Calu3 (cell line): ENCODE data around the gene PRR16. TPM values are rescaled to one million over a fixed set of nuclear protein-coding genes. Genes with fewer than 3 reads are reported as not detected.

ENCODE experiments used
- BruUV-seq: library from RNA; stranded (reverse); fragments of 400-500 nt; replicated peaks from 2 replicates; lab custom pipeline; 2021; lab: Mats Ljungman, UMichigan
- CTCF ChIA-PET: fragments of 300-600 bp; sonication (Branson Sonifier 250); formaldehyde crosslinking; loops from one replicate; lab custom pipeline; 2022; ENCODE audit warnings: antibody characterized with exemption; lab: Charles Lee
- DNase-seq: peaks from one replicate; pipeline ENCODE4 v3.0.0; 2022
- H3K27ac Mint-ChIP-seq: one replicate; pipeline ENCODE4 v1.8.0; 2022; ENCODE audit warnings: mixed read lengths; ENCODE audit not compliant: unreplicated experiment
- H3K27me3 Mint-ChIP-seq: one replicate; pipeline ENCODE4 v1.8.0; 2022; ENCODE audit warnings: mixed read lengths; ENCODE audit not compliant: unreplicated experiment
- H3K36me3 Mint-ChIP-seq: one replicate; pipeline ENCODE4 v1.8.0; 2022; ENCODE audit warnings: mild to moderate bottlenecking, moderate library complexity, mixed read lengths; ENCODE audit not compliant: insufficient read depth, unreplicated experiment
- H3K4me1 Mint-ChIP-seq: one replicate; pipeline ENCODE4 v1.8.0; 2022; ENCODE audit warnings: mild to moderate bottlenecking, low read depth, mixed read lengths; ENCODE audit not compliant: unreplicated experiment
- H3K4me3 Mint-ChIP-seq: one replicate; pipeline ENCODE4 v1.8.0; 2022; ENCODE audit warnings: mild to moderate bottlenecking, low read depth, moderate library complexity, mixed read lengths; ENCODE audit not compliant: unreplicated experiment
- H3K9me3 Mint-ChIP-seq: one replicate; pipeline ENCODE4 v1.8.0; 2022; ENCODE audit warnings: low read depth, mixed read lengths; ENCODE audit not compliant: unreplicated experiment
- CTCF ChIP-seq: fragments of 200-600 bp; IDR thresholded peaks from one replicate; pipeline ENCODE4 v1.8.0; 2022; ENCODE audit warnings: antibody characterized with exemption; ENCODE audit not compliant: unreplicated experiment
- intact Hi-C: fragments of 100-400 bp; cut with micrococcal nuclease; formaldehyde crosslinking; loops from one replicate; pipeline ENCODE4 v1.10.0; 2022; ENCODE audit not compliant: unreplicated experiment
- total RNA-seq: library from RNA; stranded (reverse); gene quantifications from 2 replicates; pipeline ENCODE4 v1.2.3, GENCODE V29; 2022

Gene PRR16
- total RNA-seq, 1 experiment from 2014 or later, result 2.9 TPM

GRCh38 chr5:120430572-120430971, 33.5 kb upstream of the PRR16 start:
- TF ChIP-seq CTCF, result no peak
- no peak for DNase-seq
- Mint-ChIP-seq H3K27me3 (no peaks in the 10 kb centered on the region), H3K36me3 (no peaks in the 10 kb centered on the region), H3K4me1 (no peaks in the 10 kb centered on the region), H3K27ac (no peak overlapping the region), H3K9me3 (peaks cover 23% of the 10 kb centered on the region), H3K4me3 (no peak overlapping the region)
- BruUV-seq, result no TSS peak
- CTCF ChIA-PET, result interaction anchor here (0.7 kb wide), 1 partner anchor 831 kb away, joined by 3 read pairs; no protein-coding TSS in a partner anchor
- intact Hi-C loops, result no loop called here

DNA sequence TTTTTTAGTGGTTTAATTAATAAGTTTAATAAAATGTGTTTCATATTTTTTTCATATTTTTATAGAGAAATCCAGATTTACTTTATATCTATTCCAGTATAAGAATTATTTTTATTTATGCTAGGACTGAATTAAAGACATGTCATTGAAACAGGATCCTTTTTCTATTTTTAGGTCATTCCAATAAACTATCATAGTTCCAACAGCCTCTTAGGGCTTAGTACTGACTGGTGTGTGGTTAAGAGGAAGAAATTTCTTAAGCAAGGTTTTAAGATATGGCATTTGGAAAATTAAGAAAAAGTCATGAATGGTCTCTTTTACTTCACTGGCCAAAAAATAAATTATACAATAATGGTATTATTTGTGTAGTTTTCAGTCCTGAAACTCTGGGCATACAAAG, 31.2 kb upstream of the PRR16 start:
- no peak overlapping the region for H3K4me3 Mint-ChIP-seq
- TF ChIP-seq CTCF, result no peak
- CTCF ChIA-PET, result no interaction called here
- intact Hi-C loops, result no loop called here
- no peak overlapping the region for H3K27ac Mint-ChIP-seq
- H3K36me3 Mint-ChIP-seq, result no peaks in the 10 kb centered on the region
- peaks cover 18% of the 10 kb centered on the region for H3K9me3 Mint-ChIP-seq
- no TSS peak for BruUV-seq
- no peaks in the 10 kb centered on the region for H3K27me3 Mint-ChIP-seq
- no peak for DNase-seq
- H3K4me1 Mint-ChIP-seq, result no peaks in the 10 kb centered on the region

GRCh38 chr5:120435129-120435528, 29.0 kb upstream of the PRR16 start:
- intact Hi-C loops, result no loop called here
- Mint-ChIP-seq H3K4me1 (no peaks in the 10 kb centered on the region), H3K36me3 (no peaks in the 10 kb centered on the region), H3K9me3 (peaks cover 10% of the 10 kb centered on the region), H3K27me3 (no peaks in the 10 kb centered on the region), H3K27ac (no peak overlapping the region), H3K4me3 (no peak overlapping the region)
- no peak for DNase-seq
- BruUV-seq, result no TSS peak
- TF ChIP-seq CTCF, result no peak
- CTCF ChIA-PET, result no interaction called here

- H3K27ac Mint-ChIP-seq, result no peak overlapping the region
- H3K27me3 Mint-ChIP-seq, result no peaks in the 10 kb centered on the region
- no TSS peak for BruUV-seq
- no peak for DNase-seq
- intact Hi-C loops, result no loop called here
- H3K4me3 Mint-ChIP-seq, result no peak overlapping the region
- no peak for TF ChIP-seq CTCF
- no peaks in the 10 kb centered on the region for H3K9me3 Mint-ChIP-seq
- no peaks in the 10 kb centered on the region for H3K36me3 Mint-ChIP-seq
- no peaks in the 10 kb centered on the region for H3K4me1 Mint-ChIP-seq
- CTCF ChIA-PET, result no interaction called here
Observed at GRCh38 chr5:120436996-120437395, 27.1 kb upstream of the PRR16 start.
